ELR (cell line): ENCODE results near the gene MAP2K5.
A peak's percentile ranks its signal among the peaks of the same experiment; 100 is the strongest.

ENCODE experiments used
- DNase-seq: peaks from one replicate; pipeline ENCODE4 v3.0.0-alpha.2; 2015; ENCODE audit warnings: low read depth

The MAP2K5 gene

GRCh38 chr15:67559576-67559975 lies 17.1 kb downstream of the MAP2K5 start:
- DNase-seq = no peak

GRCh38 chr15:67560320-67560719 lies 17.8 kb downstream of the MAP2K5 start:
- DNase-seq = no peak

- DNase-seq = no peak
These were observed 20.6 kb downstream of the MAP2K5 start for GRCh38 chr15:67563092-67563491.

GRCh38 chr15:67564021-67564967 lies 21.8 kb downstream of the MAP2K5 start:
- DNase-seq = no peak

GRCh38 chr15:67564968-67565345 lies 22.5 kb downstream of the MAP2K5 start:
- no peak for DNase-seq

GRCh38 chr15:67569668-67570067 lies 27.2 kb downstream of the MAP2K5 start:
- DNase-seq = no peak

GRCh38 chr15:67570875-67571647 lies 28.6 kb downstream of the MAP2K5 start:
- no peak for DNase-seq

GRCh38 chr15:67571648-67572415 lies 29.3 kb downstream of the MAP2K5 start:
- peak; percentile 32 for DNase-seq

- DNase-seq = no peak
These were observed 30.7 kb downstream of the MAP2K5 start for GRCh38 chr15:67573194-67573593.

- no peak for DNase-seq
These were observed 32.6 kb downstream of the MAP2K5 start for GRCh38 chr15:67575039-67575502.

GRCh38 chr15:67578020-67578600 lies 35.6 kb downstream of the MAP2K5 start:
- no peak for DNase-seq

GRCh38 chr15:67579164-67579563 lies 36.7 kb downstream of the MAP2K5 start:
- DNase-seq = no peak

GRCh38 chr15:67579967-67580366 lies 37.5 kb downstream of the MAP2K5 start:
- DNase-seq = no peak

GRCh38 chr15:67584157-67584556 lies 41.7 kb downstream of the MAP2K5 start:
- no peak for DNase-seq

- no peak for DNase-seq
These were observed 43.2 kb downstream of the MAP2K5 start for GRCh38 chr15:67585681-67586080.

- DNase-seq = no peak
These were observed 44.8 kb downstream of the MAP2K5 start for GRCh38 chr15:67587331-67587730.

GRCh38 chr15:67587754-67588153 lies 45.3 kb downstream of the MAP2K5 start:
- no peak for DNase-seq

- DNase-seq = no peak
These were observed 47.7 kb downstream of the MAP2K5 start for GRCh38 chr15:67590191-67590590.

- no peak for DNase-seq
These were observed 49.7 kb downstream of the MAP2K5 start for GRCh38 chr15:67592245-67592644.

- no peak for DNase-seq
These were observed 51.1 kb downstream of the MAP2K5 start for GRCh38 chr15:67593562-67593961.

GRCh38 chr15:67594770-67595169 lies 52.3 kb downstream of the MAP2K5 start:
- no peak for DNase-seq

- no peak for DNase-seq
These were observed 53.1 kb downstream of the MAP2K5 start for GRCh38 chr15:67595572-67595971.
